HEK293 (cell line): ENCODE measurements around the gene INHBA.
A peak's percentile ranks its signal among the peaks of the same experiment; 100 is the strongest.

ENCODE experiments used
- BCL11A ChIP-seq: fragments of 450-650 bp; formaldehyde crosslinking; IDR thresholded peaks from 2 replicates; pipeline ENCODE4 v1.5.1; 2016; ENCODE audit warnings: low read depth, missing biosample characterization, missing genetic modification characterization
- CTCF ChIP-seq: fragments of 450-650 bp; formaldehyde crosslinking; IDR thresholded peaks from 2 replicates; pipeline ENCODE4 v1.5.1; 2016; ENCODE audit warnings: missing biosample characterization, missing genetic modification characterization
- GLIS1 ChIP-seq: fragments of 450-650 bp; formaldehyde crosslinking; IDR thresholded peaks from 2 replicates; pipeline ENCODE4 v1.5.1; 2016; ENCODE audit warnings: missing biosample characterization, missing genetic modification characterization
- HIC1 ChIP-seq: fragments of 450-650 bp; formaldehyde crosslinking; IDR thresholded peaks from 2 replicates; pipeline ENCODE4 v1.5.1; 2016; ENCODE audit warnings: missing biosample characterization, missing genetic modification characterization
- HOXC10 ChIP-seq: sonication (generic); formaldehyde crosslinking; IDR thresholded peaks from 2 replicates; pipeline ENCODE4 v1.8.1; 2023; ENCODE audit warnings: mild to moderate bottlenecking, missing genetic modification reagents
- HOXD13 ChIP-seq: sonication (generic); formaldehyde crosslinking; IDR thresholded peaks from 2 replicates; pipeline ENCODE4 v1.8.0; 2022; ENCODE audit warnings: missing genetic modification reagents, borderline replicate concordance
- INSM2 ChIP-seq: fragments of 450-650 bp; formaldehyde crosslinking; IDR thresholded peaks from 2 replicates; pipeline ENCODE4 v1.5.1; 2016; ENCODE audit warnings: missing biosample characterization, missing genetic modification characterization
- KLF1 ChIP-seq: fragments of 450-650 bp; formaldehyde crosslinking; IDR thresholded peaks from 2 replicates; pipeline ENCODE4 v1.5.1; 2016; ENCODE audit warnings: missing biosample characterization, missing genetic modification characterization
- KLF7 ChIP-seq: fragments of 450-650 bp; formaldehyde crosslinking; IDR thresholded peaks from 2 replicates; pipeline ENCODE4 v1.5.1; 2016; ENCODE audit warnings: missing biosample characterization, missing genetic modification characterization, borderline replicate concordance
- MEIS1 ChIP-seq: sonication (generic); formaldehyde crosslinking; IDR thresholded peaks from 2 replicates; pipeline ENCODE4 v1.8.1; 2022; ENCODE audit warnings: missing genetic modification reagents, mild to moderate bottlenecking, borderline replicate concordance
- PATZ1 ChIP-seq: fragments of 450-650 bp; formaldehyde crosslinking; IDR thresholded peaks from 2 replicates; pipeline ENCODE4 v1.5.1; 2016; ENCODE audit warnings: missing biosample characterization, missing genetic modification characterization
- PRDM10 ChIP-seq: fragments of 450-650 bp; formaldehyde crosslinking; IDR thresholded peaks from 2 replicates; pipeline ENCODE4 v1.5.1; 2016; ENCODE audit warnings: missing biosample characterization, missing genetic modification characterization
- SP3 ChIP-seq: fragments of 450-650 bp; formaldehyde crosslinking; IDR thresholded peaks from 2 replicates; pipeline ENCODE4 v1.5.1; 2016; ENCODE audit warnings: missing biosample characterization, missing genetic modification characterization
- YY1 ChIP-seq: fragments of 450-650 bp; formaldehyde crosslinking; IDR thresholded peaks from 2 replicates; pipeline ENCODE4 v1.5.1; 2018; ENCODE audit warnings: missing biosample characterization, missing genetic modification characterization
- ZFP69B ChIP-seq: fragments of 450-650 bp; formaldehyde crosslinking; IDR thresholded peaks from 2 replicates; pipeline ENCODE4 v1.5.1; 2016; ENCODE audit warnings: missing biosample characterization, missing genetic modification characterization
- ZIC2 ChIP-seq: fragments of 450-650 bp; formaldehyde crosslinking; IDR thresholded peaks from 2 replicates; pipeline ENCODE4 v1.5.1; 2016; ENCODE audit warnings: missing biosample characterization, missing genetic modification characterization
- ZNF140 ChIP-seq: fragments of 450-650 bp; formaldehyde crosslinking; IDR thresholded peaks from 2 replicates; pipeline ENCODE4 v1.5.1; 2016; ENCODE audit warnings: missing biosample characterization, missing genetic modification characterization
- ZNF146 ChIP-seq: fragments of 450-650 bp; formaldehyde crosslinking; IDR thresholded peaks from 2 replicates; pipeline ENCODE4 v1.5.1; 2016; ENCODE audit warnings: missing biosample characterization, missing genetic modification characterization
- ZNF214 ChIP-seq: fragments of 450-650 bp; formaldehyde crosslinking; IDR thresholded peaks from 2 replicates; pipeline ENCODE4 v1.5.1; 2017; ENCODE audit warnings: missing biosample characterization, mild to moderate bottlenecking, missing genetic modification characterization, borderline replicate concordance
- ZNF362 ChIP-seq: fragments of 450-650 bp; formaldehyde crosslinking; IDR thresholded peaks from 2 replicates; pipeline ENCODE4 v1.5.1; 2016; ENCODE audit warnings: missing biosample characterization, missing genetic modification characterization
- ZNF37A ChIP-seq: fragments of 450-650 bp; IDR thresholded peaks from 2 replicates; pipeline ENCODE4 v1.5.1; 2018; ENCODE audit warnings: missing biosample characterization, missing genetic modification characterization
- ZNF426 ChIP-seq: fragments of 450-650 bp; formaldehyde crosslinking; IDR thresholded peaks from 2 replicates; pipeline ENCODE4 v1.5.1; 2017; ENCODE audit warnings: missing biosample characterization, missing genetic modification characterization, mild to moderate bottlenecking, inconsistent platforms, moderate library complexity
- ZNF654 ChIP-seq: fragments of 450-650 bp; formaldehyde crosslinking; IDR thresholded peaks from 2 replicates; pipeline ENCODE4 v1.5.1; 2016; ENCODE audit warnings: low read depth, missing biosample characterization, missing genetic modification characterization
- ZNF704 ChIP-seq: fragments of 450-650 bp; formaldehyde crosslinking; IDR thresholded peaks from 2 replicates; pipeline ENCODE4 v1.5.1; 2016; ENCODE audit warnings: missing biosample characterization, missing genetic modification characterization
- ZNF776 ChIP-seq: fragments of 450-650 bp; formaldehyde crosslinking; IDR thresholded peaks from 2 replicates; pipeline ENCODE4 v1.5.0; 2017; ENCODE audit warnings: missing biosample characterization, missing genetic modification characterization, borderline replicate concordance
- ZNF837 ChIP-seq: fragments of 450-650 bp; formaldehyde crosslinking; IDR thresholded peaks from 2 replicates; pipeline ENCODE4 v1.5.1; 2016; ENCODE audit warnings: missing biosample characterization, missing genetic modification characterization

INHBA gene

GRCh38 chr7:41705109-41705901, 2.4 kb upstream of the INHBA start (continued):
- TF ChIP-seq ZNF37A (no peak), ZNF704 (tag by site-specific recombination) (no peak), CTCF (peak; percentile 36; the same call in 1 of the 2 replicates), YY1 (tag by site-specific recombination) (no peak), ZNF426 (no peak), ZNF837 (tag by site-specific recombination) (no peak), GLIS1 (tag by site-specific recombination) (peak; percentile 9; the same call in 1 of the 2 replicates), ZIC2 (no peak), ZNF654 (tag by site-specific recombination) (peak; percentile 82), INSM2 (tag by site-specific recombination) (no peak), HOXD13 (CRISPR knock-in tag) (no peak), ZNF140 (tag by site-specific recombination) (no peak), BCL11A (no peak), KLF7 (tag by site-specific recombination) (no peak), SP3 (tag by site-specific recombination) (no peak), ZNF776 (tag by site-specific recombination) (no peak), ZFP69B (tag by site-specific recombination) (no peak), HIC1 (tag by site-specific recombination) (no peak), KLF1 (tag by site-specific recombination) (no peak), MEIS1 (CRISPR knock-in tag) (no peak), ZNF362 (tag by site-specific recombination) (no peak), PATZ1 (tag by site-specific recombination) (0 out of 2 replicates have a peak, but pooled peaks have one; percentile 27), HOXC10 (CRISPR knock-in tag) (no peak), ZNF214 (tag by site-specific recombination) (no peak), PRDM10 (tag by site-specific recombination) (peak; percentile 63; the same call in 1 of the 2 replicates), ZNF146 (no peak)
